ENCODE results near the gene ZNF493.
A peak's percentile ranks its signal among the peaks of the same experiment; 100 is the strongest.

ZNF493 gene

DNA sequence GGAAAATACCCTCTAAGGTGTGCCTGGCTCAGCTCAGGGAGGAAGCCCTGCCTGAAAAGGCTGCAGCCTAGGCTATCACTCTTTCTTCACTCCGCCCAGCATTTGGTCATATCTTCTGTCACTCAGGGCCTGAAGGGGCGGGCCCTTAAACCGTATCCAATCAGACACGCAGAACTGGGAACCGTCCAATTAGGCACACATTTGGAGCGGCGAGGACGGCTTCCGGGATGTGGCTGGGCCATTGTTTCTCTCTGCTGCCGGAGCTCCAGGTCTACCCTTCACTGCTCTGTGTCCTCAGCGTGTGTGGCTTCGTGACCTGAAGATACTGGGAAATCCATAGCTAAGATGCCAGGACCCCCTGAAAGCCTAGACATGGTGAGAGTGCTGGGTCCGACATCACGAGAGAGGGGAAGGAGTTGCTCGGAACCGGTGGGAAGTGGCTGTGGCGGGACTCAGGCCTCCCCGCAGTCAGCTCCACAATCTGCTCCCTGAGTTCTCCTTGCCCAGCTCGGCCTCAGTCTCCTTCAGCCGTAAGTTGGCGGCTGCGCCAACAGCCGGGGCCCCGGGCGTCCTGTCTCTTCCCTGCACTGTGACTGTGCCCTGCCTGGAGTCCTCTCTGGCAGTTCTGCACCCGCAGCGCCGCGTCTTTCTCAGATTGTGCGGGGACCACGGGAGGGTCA lies at the start of gene ZNF493:
Gene ZNF493 (plus strand): TSS at position 241 of the 680 bp plus-strand sequence. CDS start 105 bp downstream, at position 346.
- peak; percentile 88 to 92 for DNase-seq

DNA sequence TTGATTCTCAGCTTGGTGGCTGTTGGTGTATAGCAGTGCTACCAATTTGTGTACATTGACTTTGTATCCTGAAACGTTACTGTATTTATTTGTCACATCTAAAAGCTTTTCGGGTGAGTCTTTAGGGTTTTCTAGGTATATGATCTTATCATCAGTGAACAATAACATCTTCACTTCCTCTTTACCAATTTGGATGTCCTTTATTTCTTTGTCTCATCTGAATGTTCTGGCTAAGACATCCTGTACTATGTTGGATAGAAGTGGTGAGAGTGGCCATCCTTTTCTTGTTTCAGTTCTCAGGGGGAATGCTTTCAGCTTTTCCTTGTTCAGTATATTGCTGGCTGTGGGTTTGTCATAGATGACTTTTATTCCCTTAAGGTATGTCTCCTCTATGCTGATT lies 44.1 kb upstream of the ZNF493 start:
- DNase-seq: no peak

DNA sequence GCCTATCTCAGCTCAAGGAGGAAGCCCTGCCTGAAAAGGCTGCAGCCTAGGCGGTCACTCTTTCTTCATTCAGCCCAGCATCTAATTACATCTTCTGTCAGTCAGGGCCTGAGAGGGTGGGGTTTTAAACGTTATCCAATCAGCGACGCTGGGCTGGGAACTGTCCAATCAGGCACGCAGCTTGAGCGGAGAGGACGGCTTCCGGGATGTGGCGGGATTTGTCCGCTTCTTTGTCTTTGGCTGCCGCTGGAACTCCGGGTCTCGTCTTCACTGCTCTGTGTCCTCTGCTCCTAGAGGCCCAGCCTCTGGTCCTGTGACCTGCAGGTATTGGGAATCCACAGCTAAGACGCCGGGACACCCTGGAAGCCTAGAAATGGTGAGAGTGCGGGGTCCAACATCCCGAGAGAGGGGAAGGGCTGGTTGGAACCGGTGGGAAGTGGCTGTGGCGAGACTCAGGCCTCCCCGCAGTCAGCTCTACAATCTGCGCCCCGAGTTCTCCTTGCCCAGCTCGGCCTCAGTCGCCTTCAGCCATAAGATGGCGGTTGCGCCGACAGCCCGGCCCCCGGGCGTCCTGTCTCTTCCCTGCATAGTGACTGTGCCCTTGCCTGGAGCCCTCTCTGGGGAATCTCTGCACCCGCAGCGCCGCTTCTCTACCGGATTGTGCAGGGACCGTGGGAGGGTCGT lies 38.0 kb upstream of the ZNF493 start, which contains the start of gene ZNF738:
Gene ZNF738 (plus strand): TSS at position 233 of the 684 bp plus-strand sequence. CDS start 141 bp downstream, at position 374.
- peak; percentile 97 to 98 for DNase-seq

DNA sequence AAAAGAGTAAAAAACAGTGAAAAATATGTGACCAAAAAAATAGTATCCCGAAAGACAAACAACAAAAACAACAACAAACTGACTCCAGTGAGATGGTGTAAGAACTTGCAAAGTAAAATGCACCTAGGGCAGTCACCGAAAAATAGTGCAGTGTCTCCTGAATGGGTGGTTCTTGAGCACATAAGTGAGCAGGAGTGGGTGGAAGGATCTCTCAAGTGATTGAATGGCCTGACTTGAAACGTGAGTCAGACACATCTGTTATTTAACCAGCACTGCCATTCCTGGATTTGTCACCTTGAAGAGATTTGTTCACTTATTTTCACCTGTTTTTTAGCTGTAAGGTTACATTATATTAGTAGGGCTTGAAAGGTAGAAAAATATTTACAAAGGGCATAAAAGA lies 34.6 kb upstream of the ZNF493 start:
- DNase-seq: no peak

GRCh38 chr19:21383980-21384582 lies 12.9 kb upstream of the ZNF493 start:
- no peak for DNase-seq

GRCh38 chr19:21396121-21396520 lies 812 bp upstream of the ZNF493 start:
- DNase-seq: no peak

DNA sequence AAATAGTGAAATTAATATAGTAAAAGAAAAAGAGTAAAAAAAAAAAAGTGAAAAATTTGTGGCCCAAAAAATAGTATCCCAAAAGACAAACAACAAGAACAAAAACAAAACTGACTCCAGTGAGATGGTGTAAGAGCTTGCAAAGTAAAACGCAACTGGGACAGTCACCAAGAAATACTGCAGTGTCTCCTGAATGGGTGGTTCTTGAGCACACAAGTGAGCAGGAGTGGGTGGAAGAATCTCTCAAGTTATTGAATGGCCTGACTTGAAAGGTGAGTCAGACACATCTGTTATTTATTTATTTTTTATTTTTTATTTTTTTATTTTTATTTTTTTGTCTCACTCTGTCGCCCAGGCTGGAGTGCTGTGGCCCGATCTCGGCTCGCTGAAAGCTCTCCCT lies 1.9 kb downstream of the ZNF493 start:
- no peak for DNase-seq

GRCh38 chr19:21402303-21402985 lies 5.5 kb downstream of the ZNF493 start:
- no peak for DNase-seq

DNA sequence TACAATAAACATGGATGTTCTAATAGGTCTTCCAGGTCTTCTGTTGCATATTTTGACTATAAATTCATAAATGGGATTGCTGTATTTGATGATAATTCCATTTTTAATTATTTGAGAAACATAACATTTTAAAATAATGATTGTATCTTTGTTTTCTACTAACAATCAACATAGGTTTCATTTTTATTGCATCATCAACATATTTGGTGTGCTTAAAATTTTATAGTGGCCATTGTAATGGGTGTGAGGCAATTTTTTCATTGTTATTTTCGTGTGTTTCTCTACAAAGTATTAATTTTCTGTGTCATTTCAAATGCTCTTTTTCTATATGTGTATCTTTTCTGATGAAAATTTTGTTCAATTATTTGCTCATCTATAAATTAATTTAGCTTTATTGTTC lies 13.2 kb downstream of the ZNF493 start:
- no peak for DNase-seq

- no peak for DNase-seq
Measured at GRCh38 chr19:21422244-21422643, 25.3 kb downstream of the ZNF493 start.

- no peak for DNase-seq
Measured at GRCh38 chr19:21423057-21424041, 26.4 kb downstream of the ZNF493 start.

DNA sequence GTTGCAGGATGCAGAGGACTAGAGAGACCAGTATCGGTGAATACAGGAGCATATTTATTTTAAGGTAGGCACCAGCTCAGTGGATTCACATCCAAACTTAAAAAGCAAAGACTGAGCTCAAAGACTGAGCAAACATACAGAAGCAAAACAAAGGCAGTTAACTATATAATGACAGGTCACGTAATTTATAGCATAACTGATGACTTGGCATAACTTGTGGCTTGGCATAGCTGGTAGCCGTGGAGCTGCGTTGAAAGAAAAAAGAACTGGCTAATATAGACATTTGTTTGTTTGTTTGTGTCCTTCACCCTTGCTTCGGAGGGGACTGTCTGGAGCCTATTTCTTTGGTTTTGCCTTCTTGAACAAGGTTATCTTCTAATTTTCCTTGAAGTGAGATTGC lies 33.7 kb downstream of the ZNF493 start:
- DNase-seq: no peak

DNA sequence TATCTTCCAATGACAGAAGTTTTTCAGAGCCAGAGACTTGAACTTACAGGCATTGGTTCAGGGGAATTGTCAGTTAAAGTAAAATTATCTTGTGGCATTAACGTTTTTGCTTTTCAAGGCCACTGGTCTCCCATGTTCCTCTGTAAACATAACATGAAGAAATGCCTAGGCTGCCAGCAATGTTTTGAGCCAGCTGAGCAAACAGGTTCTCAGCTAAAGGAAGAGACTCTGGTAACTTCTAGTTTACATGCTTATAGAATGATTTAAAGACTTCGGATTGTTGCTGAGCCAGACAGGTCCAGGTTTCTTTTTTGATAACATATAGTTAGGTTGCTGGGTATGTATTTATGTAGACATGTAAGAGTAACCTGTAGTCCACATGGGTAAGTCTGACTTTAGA lies 35.7 kb downstream of the ZNF493 start:
- no peak for DNase-seq

DNA sequence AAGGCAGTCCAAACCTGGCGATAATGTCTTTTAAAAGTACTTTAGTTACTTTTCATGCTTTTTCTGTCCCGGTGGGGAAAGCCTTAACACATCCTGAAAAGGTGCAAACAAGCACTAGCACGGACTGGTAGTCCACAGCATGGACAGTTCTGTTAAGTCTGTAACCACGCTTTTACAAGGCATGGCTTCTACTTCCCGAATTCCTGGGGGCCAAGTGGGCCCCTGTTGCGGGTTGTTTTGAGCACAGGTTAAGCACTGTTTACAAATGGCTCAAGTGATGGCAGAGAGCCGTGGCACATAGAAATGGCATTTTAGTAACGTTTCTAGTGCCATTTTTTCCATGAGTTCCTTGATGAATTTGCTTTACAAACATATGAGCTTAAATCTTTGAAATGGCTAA lies 37.6 kb downstream of the ZNF493 start:
- no peak for DNase-seq

- peak in 1 of 2 experiments; percentile 0 for DNase-seq
Measured at GRCh38 chr19:21434967-21435544, 38.1 kb downstream of the ZNF493 start.

- DNase-seq: no peak
Measured at GRCh38 chr19:21439201-21439751, 42.3 kb downstream of the ZNF493 start.

- DNase-seq: no peak
Measured at GRCh38 chr19:21440321-21440720, 43.4 kb downstream of the ZNF493 start.

DNA sequence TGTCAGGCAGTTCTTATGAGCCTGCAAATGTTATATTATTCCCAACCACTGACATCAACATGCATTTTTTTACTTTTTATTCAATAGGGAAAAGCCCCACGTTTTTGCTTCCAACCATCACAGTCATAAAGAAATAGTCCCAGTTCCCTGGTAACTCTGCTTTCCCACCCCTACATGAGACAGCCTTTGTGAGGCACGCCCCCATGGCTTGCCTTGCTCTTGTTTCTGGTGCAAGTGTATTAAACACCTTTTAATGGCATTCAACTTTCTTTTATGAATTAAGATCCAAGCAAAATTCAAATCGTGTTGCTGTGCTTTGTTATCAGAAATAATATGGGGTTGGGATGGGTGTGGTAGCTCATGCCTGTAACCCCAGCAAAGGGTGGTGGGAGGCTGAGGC lies 54.3 kb downstream of the ZNF493 start:
- no peak for DNase-seq

- DNase-seq: no peak
Measured at GRCh38 chr19:21454901-21455300, 58.0 kb downstream of the ZNF493 start.

- no peak for DNase-seq
Measured at GRCh38 chr19:21460686-21461085, 63.8 kb downstream of the ZNF493 start.

- no peak for DNase-seq
Measured at GRCh38 chr19:21462540-21462939, 65.6 kb downstream of the ZNF493 start.

Measured in NCI-H524 (cell line).